ENCODE data around the gene TREX2. TPM values are rescaled to one million over a fixed set of nuclear protein-coding genes. Genes with fewer than 3 reads are reported as not detected.

The TREX2 gene
- total RNA-seq, 1 experiment from 2014 or later: 2.9 TPM

DNA sequence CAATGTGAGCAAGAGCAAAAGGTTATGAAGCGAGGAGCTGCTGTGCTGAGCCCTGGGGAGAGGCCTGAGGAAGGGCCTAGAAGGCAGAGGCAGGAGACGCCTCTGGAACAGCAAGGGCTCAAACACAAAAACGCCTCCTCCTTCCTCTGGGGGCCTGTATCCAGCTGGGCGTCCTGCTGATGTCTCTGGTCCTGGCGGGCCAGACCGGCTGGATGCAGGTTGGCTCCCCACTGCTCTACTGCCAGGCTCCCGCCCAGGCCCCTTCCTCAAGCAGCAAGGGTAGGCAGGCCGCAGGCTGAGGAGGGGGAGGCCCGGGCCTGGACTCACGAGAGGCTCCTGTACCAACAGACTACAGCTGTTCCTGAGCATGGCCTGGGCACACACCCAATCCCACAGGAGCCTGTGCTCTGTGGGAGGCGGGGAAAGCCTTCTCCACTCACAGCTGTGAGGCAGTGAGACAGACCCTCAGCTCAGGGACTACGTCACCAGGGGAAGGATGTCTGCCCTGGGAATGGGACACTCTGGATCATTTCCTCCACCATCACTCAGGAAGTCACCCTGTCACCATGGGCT, 22.2 kb upstream of the TREX2 start:
- no TSS peak for BruUV-seq (replicated peaks)
- CTCF ChIA-PET: no interaction called here

DNA sequence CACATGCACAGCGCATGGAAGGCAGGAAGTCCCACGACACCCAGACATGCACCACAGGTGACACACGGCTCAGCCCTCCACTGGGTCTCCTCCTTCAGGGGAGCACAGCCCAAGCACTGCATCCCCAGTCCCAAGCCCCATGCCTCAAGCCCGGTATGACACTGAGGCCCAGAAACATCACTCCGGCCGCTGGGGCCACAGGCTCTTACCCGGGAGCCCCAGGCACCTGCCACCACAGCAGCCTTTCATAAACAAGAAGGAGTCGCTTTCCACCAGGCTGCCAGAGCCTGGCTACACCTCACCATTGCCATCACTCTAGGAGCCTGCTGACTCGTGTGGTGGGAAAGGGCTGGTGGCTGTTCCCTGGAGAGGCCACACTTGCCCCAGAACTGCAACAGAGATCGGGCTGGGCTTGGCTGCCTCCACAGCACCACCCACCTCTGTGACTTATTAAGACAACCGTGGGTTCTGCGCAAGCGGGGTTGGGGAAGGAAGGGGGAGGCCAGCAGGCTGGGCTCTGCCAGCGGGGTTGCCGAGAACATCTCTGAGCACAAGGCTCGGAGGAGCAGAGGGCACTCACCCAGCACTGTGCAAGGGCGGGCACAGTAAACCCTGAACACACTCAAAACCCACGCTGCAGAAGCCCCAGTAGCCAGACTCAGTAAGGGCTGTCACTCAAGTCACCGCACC, 20.0 kb upstream of the TREX2 start:
- no peaks in the 10 kb centered on the region for H3K4me1 ChIP-seq (ENCODE audit: control insufficient read depth in 1 of 2, insufficient read depth in 2 of 2, low read length in 2 of 2)
- H3K27me3 ChIP-seq (ENCODE audit: insufficient read depth, low read length): no peaks in the 10 kb centered on the region
- ChIA-PET POLR2A (no interaction called here), RAD21 (ENCODE audit: low non-redundant PET in 1 of 2, low total read pairs in 2 of 2, uncharacterized antibody in 2 of 2, unreplicated experiment in 2 of 2) (no interaction called here), CTCF (no interaction called here)
- H3K9me3 ChIP-seq (ENCODE audit: control insufficient read depth in 1 of 2, insufficient read depth in 1 of 2, low read depth in 1 of 2, low read length in 2 of 2): no peaks in the 10 kb centered on the region
- no peak overlapping the region for H2AFZ ChIP-seq (ENCODE audit: low read depth, low read length, poor library complexity, severe bottlenecking)
- no TSS peak for BruUV-seq (replicated peaks)
- intact Hi-C loops (cut with micrococcal nuclease): no loop called here
- H3K36me3 ChIP-seq (ENCODE audit: control insufficient read depth in 1 of 2, insufficient read depth in 2 of 2, low read length in 2 of 2): no peaks in the 10 kb centered on the region
- peaks cover 8% of the 10 kb centered on the region for H3K79me2 ChIP-seq (ENCODE audit: insufficient read depth, low read length)
- H3K4me2 ChIP-seq (ENCODE audit: low read length): no peak overlapping the region
- H3K9me2 ChIP-seq (ENCODE audit: insufficient read depth): no peaks in the 10 kb centered on the region
- DNase-seq (ENCODE audit: low read depth, low spot score): no peak
- no peak for ATAC-seq
- H3K4me3 ChIP-seq (replicated peaks in 1 of 2; ENCODE audit: low read depth in 1 of 2, low read length in 2 of 2): no peak overlapping the region
- no peak overlapping the region for H3K9ac ChIP-seq (ENCODE audit: low read length)
- H3K27ac ChIP-seq (ENCODE audit: low read depth, low read length): no peak overlapping the region
- no peaks in the 10 kb centered on the region for H4K20me1 ChIP-seq (ENCODE audit: insufficient read depth)
- TF ChIP-seq ZFX (IDR thresholded peaks at IDR 0.05) (no peak), POLR2A (IDR thresholded peaks at IDR 0.05; ENCODE audit: borderline replicate concordance, extremely low read depth, insufficient read depth, insufficient read length) (no peak), SIN3A (IDR thresholded peaks at IDR 0.05; ENCODE audit: low read depth) (no peak), EZH2phosphoT487 (IDR thresholded peaks at IDR 0.05; ENCODE audit: borderline replicate concordance) (no peak), EZH2 (IDR thresholded peaks at IDR 0.05) (no peak), POLR2AphosphoS5 (IDR thresholded peaks at IDR 0.05; ENCODE audit: low read depth, low read length) (no peak), SRF (IDR thresholded peaks at IDR 0.05; ENCODE audit: low read depth) (no peak), FOSL1 (IDR thresholded peaks at IDR 0.05; ENCODE audit: low read depth) (no peak), ELF1 (IDR thresholded peaks at IDR 0.05; ENCODE audit: borderline replicate concordance, low read depth) (no peak), CBX3 (IDR thresholded peaks at IDR 0.05; ENCODE audit: low read depth) (no peak), TCF7L2 (IDR thresholded peaks at IDR 0.05; ENCODE audit: borderline replicate concordance, extremely low read depth, insufficient read depth, insufficient read length) (no peak), YY1 (IDR thresholded peaks at IDR 0.05; ENCODE audit: extremely low read depth, insufficient replicate concordance, low read depth, low read length) (no peak), JUND (IDR thresholded peaks at IDR 0.05) (no peak), ZBTB33 (IDR thresholded peaks at IDR 0.05; ENCODE audit: extremely low read depth, insufficient replicate concordance, low read length) (no peak)
- TF ChIP-seq, protein P1, sequence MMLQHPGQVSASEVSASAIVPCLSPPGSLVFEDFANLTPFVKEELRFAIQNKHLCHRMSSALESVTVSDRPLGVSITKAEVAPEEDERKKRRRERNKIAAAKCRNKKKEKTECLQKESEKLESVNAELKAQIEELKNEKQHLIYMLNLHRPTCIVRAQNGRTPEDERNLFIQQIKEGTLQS (IDR thresholded peaks at IDR 0.05): no peak
- TF ChIP-seq, protein P2, sequence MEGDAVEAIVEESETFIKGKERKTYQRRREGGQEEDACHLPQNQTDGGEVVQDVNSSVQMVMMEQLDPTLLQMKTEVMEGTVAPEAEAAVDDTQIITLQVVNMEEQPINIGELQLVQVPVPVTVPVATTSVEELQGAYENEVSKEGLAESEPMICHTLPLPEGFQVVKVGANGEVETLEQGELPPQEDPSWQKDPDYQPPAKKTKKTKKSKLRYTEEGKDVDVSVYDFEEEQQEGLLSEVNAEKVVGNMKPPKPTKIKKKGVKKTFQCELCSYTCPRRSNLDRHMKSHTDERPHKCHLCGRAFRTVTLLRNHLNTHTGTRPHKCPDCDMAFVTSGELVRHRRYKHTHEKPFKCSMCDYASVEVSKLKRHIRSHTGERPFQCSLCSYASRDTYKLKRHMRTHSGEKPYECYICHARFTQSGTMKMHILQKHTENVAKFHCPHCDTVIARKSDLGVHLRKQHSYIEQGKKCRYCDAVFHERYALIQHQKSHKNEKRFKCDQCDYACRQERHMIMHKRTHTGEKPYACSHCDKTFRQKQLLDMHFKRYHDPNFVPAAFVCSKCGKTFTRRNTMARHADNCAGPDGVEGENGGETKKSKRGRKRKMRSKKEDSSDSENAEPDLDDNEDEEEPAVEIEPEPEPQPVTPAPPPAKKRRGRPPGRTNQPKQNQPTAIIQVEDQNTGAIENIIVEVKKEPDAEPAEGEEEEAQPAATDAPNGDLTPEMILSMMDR (IDR thresholded peaks at IDR 0.05 in 2 of 3, conservative IDR thresholded peaks at IDR 0.05 in 1 of 3; ENCODE audit: borderline replicate concordance in 1 of 3, insufficient read depth in 1 of 3, low read depth in 2 of 3, low read length in 2 of 3): no peak

More for the DNA sequence above, 22.2 kb upstream of the TREX2 start:
- no peak overlapping the region for H3K27ac ChIP-seq (ENCODE audit: low read depth, low read length)
- H3K4me3 ChIP-seq (replicated peaks in 1 of 2; ENCODE audit: low read depth in 1 of 2, low read length in 2 of 2): no peak overlapping the region
- DNase-seq (ENCODE audit: low read depth, low spot score) (no peak), ATAC-seq (no peak)
- no peak overlapping the region for H2AFZ ChIP-seq (ENCODE audit: low read depth, low read length, poor library complexity, severe bottlenecking)
- H3K9ac ChIP-seq (ENCODE audit: low read length): no peak overlapping the region
- no peak overlapping the region for H3K4me2 ChIP-seq (ENCODE audit: low read length)
- TF ChIP-seq ELF1 (IDR thresholded peaks at IDR 0.05; ENCODE audit: borderline replicate concordance, low read depth): no peak
- no peak for TF ChIP-seq JUND (IDR thresholded peaks at IDR 0.05)
- intact Hi-C loops (cut with micrococcal nuclease): no loop called here
- POLR2A ChIA-PET: no interaction called here
- H4K20me1 ChIP-seq (ENCODE audit: insufficient read depth): no peaks in the 10 kb centered on the region
- H3K27me3 ChIP-seq (ENCODE audit: insufficient read depth, low read length): no peaks in the 10 kb centered on the region
- H3K9me2 ChIP-seq (ENCODE audit: insufficient read depth): no peaks in the 10 kb centered on the region
- RAD21 ChIA-PET (ENCODE audit: low non-redundant PET in 1 of 2, low total read pairs in 2 of 2, uncharacterized antibody in 2 of 2, unreplicated experiment in 2 of 2): no interaction called here
- no peaks in the 10 kb centered on the region for H3K36me3 ChIP-seq (ENCODE audit: control insufficient read depth in 1 of 2, insufficient read depth in 2 of 2, low read length in 2 of 2)
- H3K9me3 ChIP-seq (ENCODE audit: control insufficient read depth in 1 of 2, insufficient read depth in 1 of 2, low read depth in 1 of 2, low read length in 2 of 2): no peaks in the 10 kb centered on the region
- H3K79me2 ChIP-seq (ENCODE audit: insufficient read depth, low read length): peaks cover 8% of the 10 kb centered on the region
- no peaks in the 10 kb centered on the region for H3K4me1 ChIP-seq (ENCODE audit: control insufficient read depth in 1 of 2, insufficient read depth in 2 of 2, low read length in 2 of 2)
